OCI-M2 (cell line): ENCODE results near the gene PBX3.
A peak's percentile ranks its signal among the peaks of the same experiment; 100 is the strongest.

Source experiments
- DNase-seq: peaks from one replicate; lab custom pipeline; 2025; ENCODE audit not compliant: unreplicated experiment; lab: John Stamatoyannopoulos, UW

Gene PBX3

GRCh38 chr9:125748446-125749099 is 1.4 kb downstream of the PBX3 start:
- no peak for DNase-seq

DNA sequence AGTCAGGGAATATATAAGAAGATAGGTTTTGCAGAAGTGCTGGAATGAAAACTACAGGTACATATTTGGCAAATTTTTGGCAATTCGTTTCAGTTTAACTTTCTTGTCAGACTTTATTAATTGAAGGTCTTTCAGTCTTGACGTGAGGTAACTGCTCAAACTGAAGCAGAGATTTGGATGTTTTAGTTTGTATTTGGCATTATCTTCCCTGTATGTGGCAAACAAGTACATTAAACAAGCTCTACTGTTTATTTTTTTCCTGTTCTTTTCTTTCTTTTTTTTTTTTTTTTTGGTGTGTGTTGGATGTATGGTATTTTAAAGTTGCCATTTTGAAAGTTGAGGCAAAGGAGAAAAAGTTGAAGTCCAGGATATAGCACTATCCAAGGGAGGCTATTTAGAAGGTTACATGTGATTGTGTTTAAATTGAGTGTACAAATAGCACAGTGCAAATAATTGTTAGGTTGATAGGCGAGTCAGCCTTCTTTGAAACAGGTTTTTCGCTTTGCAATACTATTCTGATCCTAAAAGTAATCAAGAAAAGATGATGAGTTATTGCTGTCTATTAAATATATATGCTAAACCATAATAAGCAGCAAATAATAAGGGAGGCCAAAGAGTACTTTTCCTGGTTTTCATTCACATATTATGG is 2.2 kb downstream of the PBX3 start:
- no peak for DNase-seq

- DNase-seq = no peak
Observed at GRCh38 chr9:125749951-125750626, 2.9 kb downstream of the PBX3 start.

- DNase-seq = no peak
Observed at GRCh38 chr9:125750627-125751011, 3.4 kb downstream of the PBX3 start.

DNA sequence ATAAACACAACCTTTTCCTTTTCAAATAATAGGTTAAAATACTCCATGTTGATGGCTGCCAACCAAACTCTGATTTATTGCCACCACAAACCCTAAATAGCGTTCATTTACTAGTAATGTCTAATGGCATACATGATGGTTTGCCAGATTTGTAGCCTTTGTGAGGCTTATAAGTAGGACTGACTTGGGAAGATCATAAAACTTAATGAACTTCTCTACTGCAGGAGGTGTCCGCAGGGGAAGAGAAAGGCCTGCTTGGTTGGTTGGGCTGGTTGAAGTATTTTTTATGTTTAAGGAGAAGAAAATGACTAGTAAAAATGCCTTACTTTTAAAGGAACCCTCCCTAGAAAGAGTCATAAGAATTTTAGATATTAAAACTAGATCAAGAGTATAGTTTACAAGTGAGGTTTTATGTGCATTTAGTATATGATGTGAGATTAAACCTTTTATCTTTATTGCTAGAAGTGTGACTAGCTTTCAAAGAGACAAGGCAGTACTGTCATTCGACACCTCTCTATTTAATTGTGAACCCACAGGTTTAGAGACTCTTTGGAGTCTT is 5.0 kb downstream of the PBX3 start:
- no peak for DNase-seq

GRCh38 chr9:125754096-125754495 is 6.9 kb downstream of the PBX3 start:
- no peak for DNase-seq

DNA sequence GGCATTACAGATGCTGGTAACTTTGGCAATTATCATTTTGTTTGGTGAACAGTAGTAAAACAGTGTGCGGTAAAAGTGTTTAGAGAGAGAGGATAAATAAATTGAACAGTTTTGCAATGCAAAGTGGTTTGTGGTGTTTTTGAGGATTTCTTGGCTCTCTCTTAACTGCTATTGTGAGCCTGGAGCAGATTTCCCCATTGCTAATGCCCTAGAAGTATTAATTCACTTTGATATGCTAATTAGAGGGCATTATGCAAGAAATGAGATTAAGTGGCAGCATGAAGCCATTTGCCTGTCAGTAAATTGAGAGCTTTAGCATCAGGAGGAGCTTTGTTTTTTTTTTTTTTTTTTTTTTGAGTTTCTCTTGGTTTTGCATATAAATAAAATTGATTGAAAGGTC is 8.2 kb downstream of the PBX3 start:
- DNase-seq = no peak

DNA sequence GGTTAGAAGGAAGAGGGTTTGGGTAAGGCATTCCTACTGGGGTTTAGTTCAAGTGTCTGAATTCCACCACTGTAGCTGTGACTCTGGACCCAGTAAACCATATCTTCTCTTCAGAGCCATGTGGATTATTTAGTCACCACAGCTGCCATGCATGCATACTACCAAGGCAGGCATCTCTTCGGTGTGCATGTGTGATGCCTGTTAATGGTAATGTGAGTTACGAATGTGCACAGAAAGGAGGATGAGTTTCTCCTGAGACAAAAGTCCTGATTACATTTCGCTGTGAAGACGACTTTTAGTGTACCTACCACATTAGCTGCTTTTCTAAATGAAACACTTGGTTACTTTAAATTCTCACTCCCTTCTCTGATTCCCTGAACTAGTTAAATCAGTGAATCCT is 9.3 kb downstream of the PBX3 start:
- no peak for DNase-seq

DNA sequence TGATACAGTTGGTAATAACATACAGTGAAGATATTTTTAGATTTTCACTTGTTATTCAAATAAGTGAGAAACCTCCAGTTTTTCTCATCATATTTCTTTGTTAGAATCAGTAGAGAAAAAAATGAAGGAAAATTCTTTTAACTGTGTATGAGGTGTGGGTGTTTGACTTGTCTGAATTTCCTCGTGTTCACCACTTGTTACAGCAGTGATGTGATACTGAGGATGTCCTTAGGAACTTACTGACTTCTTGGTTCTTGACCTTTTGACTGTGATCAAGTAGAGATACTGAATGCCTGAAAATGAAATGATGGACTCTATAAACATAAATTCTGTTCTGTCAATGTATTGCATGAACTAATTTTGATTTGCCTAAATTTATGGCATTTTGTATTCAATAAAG is 10.7 kb downstream of the PBX3 start:
- DNase-seq = no peak

GRCh38 chr9:125758986-125759763 is 12.0 kb downstream of the PBX3 start:
- DNase-seq = peak; percentile 25

DNA sequence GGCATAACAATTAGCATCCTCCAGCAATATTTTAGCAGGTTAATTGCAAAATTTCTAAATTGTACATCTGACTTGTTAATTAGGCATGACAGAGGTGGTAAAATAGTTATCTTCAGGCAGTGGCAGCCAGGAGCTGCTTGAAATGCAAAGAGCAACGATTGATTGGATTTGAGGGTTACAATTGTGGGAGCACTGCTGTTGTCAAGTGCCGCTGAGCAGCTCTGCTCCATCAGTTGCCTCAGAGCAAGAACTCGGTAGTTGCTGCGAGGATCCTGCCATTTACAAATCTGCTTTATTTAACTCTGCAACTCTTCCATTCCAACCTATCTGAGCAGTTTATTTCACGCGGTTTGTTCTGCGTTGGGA is 12.6 kb downstream of the PBX3 start:
- DNase-seq = no peak

GRCh38 chr9:125760537-125760936 is 13.4 kb downstream of the PBX3 start:
- DNase-seq = no peak

GRCh38 chr9:125761676-125762450 is 14.7 kb downstream of the PBX3 start:
- no peak for DNase-seq

DNA sequence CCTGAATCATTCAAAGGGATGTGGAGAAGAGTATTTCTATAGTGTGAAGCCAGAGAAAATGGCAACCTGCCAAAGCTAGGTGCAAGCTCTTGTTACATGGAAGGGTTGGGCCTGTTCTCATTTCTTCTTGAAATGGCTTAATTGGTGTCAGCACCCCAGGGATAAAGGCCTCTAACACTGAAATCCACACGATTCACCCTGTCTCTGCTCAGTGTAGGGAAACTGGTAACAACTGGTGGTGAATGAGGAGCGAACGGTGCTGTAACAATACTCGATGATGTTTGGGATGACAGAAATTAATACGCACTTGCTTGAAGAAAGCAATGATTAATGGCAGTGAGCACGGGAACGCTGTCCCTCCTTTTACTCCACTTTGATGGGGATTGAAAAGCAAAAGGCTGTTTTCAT is 16.2 kb downstream of the PBX3 start:
- no peak for DNase-seq

DNA sequence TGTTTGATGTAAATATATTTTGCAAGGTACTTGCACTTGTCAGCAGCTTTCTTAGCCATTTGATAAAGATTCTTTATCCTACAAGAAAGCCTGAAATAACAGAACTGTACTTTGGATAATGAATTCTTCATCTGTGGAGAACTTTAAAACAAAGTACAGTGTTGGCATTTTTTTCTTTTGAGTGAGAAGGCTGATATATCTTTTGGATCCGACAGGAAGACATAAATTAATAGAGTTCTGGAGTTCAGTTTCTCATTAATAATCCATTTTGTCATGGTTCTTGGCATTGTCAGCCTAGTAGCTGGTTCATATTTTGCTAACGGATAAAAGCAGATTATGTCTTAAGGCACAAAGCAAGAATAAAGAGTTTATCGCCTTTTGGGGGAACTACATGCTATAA is 17.0 kb downstream of the PBX3 start:
- DNase-seq = no peak

DNA sequence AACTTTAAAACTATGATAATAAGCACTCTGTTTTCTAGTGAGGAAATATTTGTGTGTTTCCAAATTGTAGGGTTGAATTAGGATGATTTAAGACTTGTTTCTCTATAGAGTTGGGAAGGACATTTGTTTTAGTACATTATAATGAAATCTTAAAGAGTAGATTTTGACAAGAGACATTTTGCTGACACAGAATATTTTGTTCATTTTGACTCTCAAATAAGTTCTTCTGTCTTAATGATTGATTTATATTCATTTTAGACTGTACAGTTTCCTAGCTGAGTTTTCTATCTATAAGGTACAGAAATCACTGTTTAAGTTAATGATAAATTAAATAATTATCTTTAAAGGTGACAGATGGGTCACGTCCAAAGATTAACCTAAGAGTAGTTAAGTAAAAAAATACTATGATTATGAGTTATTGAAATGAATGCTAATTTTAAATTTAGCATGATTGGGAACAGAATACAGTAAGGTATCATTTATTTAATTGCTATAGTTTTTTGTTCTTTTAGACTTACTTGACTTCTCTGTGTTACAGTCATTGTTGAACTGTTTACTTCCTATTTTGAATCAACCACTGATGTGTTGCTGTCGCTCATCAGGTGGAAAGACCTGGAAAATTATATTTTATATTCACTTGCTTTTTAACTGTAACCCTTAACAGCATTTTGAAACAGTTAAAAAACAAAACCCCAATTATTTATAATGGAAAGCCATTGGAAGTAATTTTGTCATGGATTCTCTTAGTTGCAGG is 19.5 kb downstream of the PBX3 start:
- no peak for DNase-seq

GRCh38 chr9:125767349-125767748 is 20.2 kb downstream of the PBX3 start:
- no peak for DNase-seq

DNA sequence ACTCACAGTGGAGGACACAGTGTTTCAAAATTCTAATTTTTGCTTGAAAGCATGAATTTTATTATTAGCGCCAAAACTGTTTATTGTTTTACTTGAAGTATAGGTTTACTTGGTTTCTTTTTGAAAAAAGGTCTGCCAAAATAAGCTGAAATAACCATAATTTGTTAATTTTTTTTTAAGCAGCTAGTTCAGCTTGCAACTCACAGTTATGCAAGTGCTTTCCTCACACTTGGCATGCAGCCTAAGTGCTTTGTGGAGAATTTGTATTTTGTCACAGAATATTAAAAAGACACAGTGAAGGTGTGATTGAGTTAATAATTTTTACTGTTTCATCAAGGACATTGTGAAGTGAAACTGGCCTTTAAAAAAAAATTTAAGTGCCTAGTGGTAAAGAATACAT is 21.6 kb downstream of the PBX3 start:
- no peak for DNase-seq

DNA sequence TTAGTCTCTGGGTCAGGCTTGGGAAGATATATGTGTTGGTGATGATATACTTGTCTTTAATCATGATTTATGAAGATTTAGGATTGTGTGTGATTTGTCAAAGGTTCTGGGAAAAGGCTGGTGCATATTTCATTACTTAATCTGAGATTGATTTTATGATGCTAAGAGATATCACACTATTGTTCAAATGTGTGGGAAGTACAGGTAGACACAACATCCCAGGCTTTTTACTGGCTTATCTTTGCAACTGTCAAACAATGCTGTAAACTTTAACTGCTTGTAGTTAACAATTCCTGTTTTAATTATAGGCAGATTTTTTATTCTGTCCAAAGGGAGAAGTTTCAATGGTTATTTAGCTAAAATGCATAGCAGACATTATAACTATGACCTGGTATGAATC is 23.9 kb downstream of the PBX3 start:
- no peak for DNase-seq

- no peak for DNase-seq
Observed at GRCh38 chr9:125772740-125773139, 25.6 kb downstream of the PBX3 start.
